GM23248 (cell line): ENCODE results near the gene RIC8B. TPM values are rescaled to one million over a fixed set of nuclear protein-coding genes. Genes with fewer than 3 reads are reported as not detected.

Source experiments
- DNase-seq: peaks from one replicate; pipeline ENCODE4 v3.0.0-alpha.2; 2015
- H2AFZ ChIP-seq: fragments of 200-600 bp; sonication (generic); 2 replicates; pipeline ENCODE4 v1.6.1; 2016; ENCODE audit warnings: antibody characterized with exemption
- H3F3A ChIP-seq: fragments of 200-600 bp; sonication (generic); 2 replicates; pipeline ENCODE4 v1.6.1; 2016; ENCODE audit warnings: mild to moderate bottlenecking, antibody characterized with exemption, mixed run types; ENCODE audit not compliant: insufficient read depth
- H3K27ac ChIP-seq: fragments of 200-600 bp; sonication (generic); 2 replicates; pipeline ENCODE4 v1.5.1; 2016; ENCODE audit warnings: mild to moderate bottlenecking
- H3K27me3 ChIP-seq: fragments of 200-600 bp; sonication (generic); replicated peaks from 2 replicates; pipeline ENCODE4 v1.6.1; 2016; ENCODE audit warnings: mild to moderate bottlenecking; ENCODE audit not compliant: insufficient read depth
- H3K36me3 ChIP-seq: fragments of 200-600 bp; sonication (generic); 2 replicates; pipeline ENCODE4 v1.6.1; 2016; ENCODE audit warnings: low read depth, mild to moderate bottlenecking
- H3K4me1 ChIP-seq: fragments of 200-600 bp; sonication (generic); 2 replicates; pipeline ENCODE4 v1.6.1; 2016; ENCODE audit warnings: mild to moderate bottlenecking; ENCODE audit not compliant: insufficient read depth
- H3K4me2 ChIP-seq: fragments of 200-600 bp; sonication (generic); one replicate; pipeline ENCODE4 v1.6.1; 2016; ENCODE audit warnings: mild to moderate bottlenecking; ENCODE audit not compliant: unreplicated experiment
- H3K4me3 ChIP-seq: fragments of 200-600 bp; sonication (generic); 2 replicates; pipeline ENCODE4 v1.5.1; 2016; ENCODE audit warnings: mild to moderate bottlenecking
- H3K79me2 ChIP-seq: fragments of 200-600 bp; sonication (generic); 2 replicates; pipeline ENCODE4 v1.6.1; 2016; ENCODE audit warnings: mild to moderate bottlenecking; ENCODE audit not compliant: insufficient read depth
- H3K9ac ChIP-seq: fragments of 200-600 bp; sonication (generic); 2 replicates; pipeline ENCODE4 v1.6.1; 2016; ENCODE audit warnings: mild to moderate bottlenecking
- H3K9me2 ChIP-seq: fragments of 200-600 bp; sonication (generic); 2 replicates; pipeline ENCODE4 v1.6.1; 2016; ENCODE audit warnings: mixed run types, mild to moderate bottlenecking, moderate library complexity; ENCODE audit not compliant: insufficient read depth
- H3K9me3 ChIP-seq: fragments of 200-600 bp; sonication (generic); one replicate; pipeline ENCODE4 v1.6.1; 2017; ENCODE audit warnings: low read depth
- H4K20me1 ChIP-seq: fragments of 200-600 bp; sonication (generic); 2 replicates; pipeline ENCODE4 v1.6.0; 2016; ENCODE audit not compliant: insufficient read depth
- EZH2 ChIP-seq: fragments of 200-600 bp; sonication (generic); IDR thresholded peaks from 2 replicates; pipeline ENCODE4 v1.6.1; 2018; ENCODE audit warnings: antibody characterized with exemption, mild to moderate bottlenecking; ENCODE audit not compliant: insufficient read depth, poor library complexity, severe bottlenecking
- EZH2phosphoT487 ChIP-seq: fragments of 200-600 bp; sonication (generic); IDR thresholded peaks from 2 replicates; pipeline ENCODE4 v1.6.1; 2018; ENCODE audit warnings: antibody characterized with exemption, moderate library complexity, mild to moderate bottlenecking, low read depth; ENCODE audit not compliant: insufficient read depth
- WGBS, 2 experiments: methylation state at CpG; one replicate each; pipeline ENCODE4 v1.1.6; 2015 to 2017; ENCODE audit warnings: low lambda C conversion rate in 2 of 2, low coverage in 1 of 2; ENCODE audit errors: missing lambda C conversion rate in 2 of 2; 5-methylcytosine and 5-hydroxymethylcytosine counted together
- in situ Hi-C: fragments of 300-500 bp; cut with MboI; formaldehyde crosslinking; loops from 2 replicates; pipeline ENCODE4 v1.15.0; 2020
- polyA plus RNA-seq: library from polyadenylated mRNA; unstranded; fragments of >200 nt; fragmentation: Nextera tagmentation; extraction: Ambion mirVana; gene quantifications from 2 replicates; pipeline ENCODE4 v1.2.1, GENCODE V29; 2016
- total RNA-seq: library from RNA; depleted of rRNA; stranded (reverse); fragments of >200 nt; shearing (Covaris generic); gene quantifications from 2 replicates; pipeline ENCODE4 v1.2.3, GENCODE V29; 2014

RIC8B gene
- total and polyA plus RNA-seq, 2 experiments from 2014 or later, result 6.8 to 7.6 TPM

DNA sequence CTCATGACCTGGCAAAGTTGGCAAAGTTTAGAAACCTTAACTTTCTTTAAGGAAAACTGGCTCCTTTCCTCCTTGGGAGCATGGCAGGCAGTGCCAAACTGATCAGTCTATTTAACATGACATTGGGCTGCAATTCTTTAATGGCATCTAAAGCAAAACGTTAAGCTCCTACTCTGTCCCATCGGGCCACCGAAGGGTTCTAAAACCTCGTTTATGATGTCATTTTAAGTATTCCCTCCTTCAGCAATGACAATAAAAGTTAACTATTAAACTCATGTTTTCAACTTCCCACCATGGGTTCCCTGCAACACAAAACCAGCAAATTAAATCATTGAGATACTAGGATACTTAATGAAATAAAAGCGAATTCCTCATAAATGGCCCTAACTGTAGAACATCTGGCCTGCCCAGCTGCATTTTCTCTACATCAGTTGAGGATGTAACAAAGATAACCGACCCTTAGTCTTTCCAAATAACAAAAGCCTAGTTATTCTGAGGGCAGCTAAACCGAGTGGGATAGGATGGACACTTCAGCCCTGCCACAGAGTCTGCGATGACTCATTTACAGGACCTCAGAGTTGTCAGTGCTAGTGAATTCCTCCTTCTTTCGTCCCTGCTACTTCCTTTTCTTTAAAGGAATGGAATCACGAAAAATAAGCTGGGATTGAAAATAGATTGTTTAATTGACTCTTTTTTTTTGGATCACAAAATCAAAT is 34.5 kb upstream of the RIC8B start:
- Histone ChIP-seq H3K36me3 (no peaks in the 10 kb centered on the region), H3K27ac (no peak overlapping the region), H4K20me1 (no peaks in the 10 kb centered on the region), H3K4me2 (no peak overlapping the region), H3F3A (no peaks in the 10 kb centered on the region), H3K4me3 (no peak overlapping the region), H3K79me2 (no peaks in the 10 kb centered on the region), H3K4me1 (no peaks in the 10 kb centered on the region), H2AFZ (no peak overlapping the region), H3K27me3 (no peaks in the 10 kb centered on the region; the same call in 1 of the 2 replicates), H3K9ac (no peak overlapping the region), H3K9me3 (no peaks in the 10 kb centered on the region), H3K9me2 (no peaks in the 10 kb centered on the region)
- peak; percentile 24 for DNase-seq
- 52% methylated on average over 10 of the region's 10 CpGs for WGBS, 2 experiments
- TF ChIP-seq EZH2phosphoT487 (no peak), EZH2 (no peak)
- in situ Hi-C loops, result no loop called here

DNA sequence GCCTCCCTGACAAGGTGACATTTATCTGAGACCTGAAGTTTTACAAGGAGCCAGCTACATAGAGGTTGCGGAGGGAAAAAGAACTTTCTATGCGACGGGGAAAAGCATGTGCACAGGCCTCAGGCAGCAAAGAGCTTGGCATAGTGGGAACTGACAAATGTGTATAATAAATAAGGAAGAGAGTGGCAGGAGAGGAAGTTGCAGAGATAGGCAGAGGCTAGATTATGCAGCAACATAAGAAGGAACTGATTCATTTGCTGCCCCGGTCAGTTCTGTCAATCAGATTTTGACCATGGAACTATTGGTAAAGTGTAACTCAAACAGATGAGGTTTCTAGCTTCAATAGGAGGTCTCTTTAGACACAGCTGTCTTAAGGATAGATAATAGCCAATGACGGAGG is 33.7 kb upstream of the RIC8B start:
- Histone ChIP-seq H2AFZ (no peak overlapping the region), H3F3A (no peaks in the 10 kb centered on the region), H3K9me2 (no peaks in the 10 kb centered on the region), H4K20me1 (no peaks in the 10 kb centered on the region), H3K4me2 (no peak overlapping the region), H3K79me2 (no peaks in the 10 kb centered on the region), H3K9me3 (no peaks in the 10 kb centered on the region), H3K27ac (no peak overlapping the region), H3K36me3 (no peaks in the 10 kb centered on the region), H3K9ac (no peak overlapping the region), H3K4me1 (no peaks in the 10 kb centered on the region), H3K27me3 (peaks cover 3% of the 10 kb centered on the region; the same call in 1 of the 2 replicates), H3K4me3 (no peak overlapping the region)
- 86 to 87% methylated on average over 5 of the region's 5 CpGs for WGBS, 2 experiments
- in situ Hi-C loops, result no loop called here
- no peak for DNase-seq
- TF ChIP-seq EZH2phosphoT487 (no peak), EZH2 (no peak)

DNA sequence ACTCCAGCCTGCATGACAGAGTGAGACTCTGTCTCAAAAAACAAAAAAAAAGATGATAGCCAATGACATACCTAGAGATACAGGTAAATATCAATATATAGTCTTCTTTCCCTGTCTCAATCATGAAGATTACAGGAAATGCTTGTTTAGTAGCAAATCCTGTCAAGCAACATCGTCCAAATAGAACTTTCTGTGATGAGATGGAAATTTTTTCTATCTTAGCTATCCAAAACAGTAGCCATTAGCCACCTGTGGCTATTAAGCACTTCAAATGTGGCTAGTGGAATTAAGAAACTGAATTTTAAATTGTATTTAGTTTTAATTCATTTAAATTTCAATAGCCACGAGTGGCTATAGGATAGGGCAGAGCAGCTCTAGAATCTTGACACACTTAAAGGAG is 33.2 kb upstream of the RIC8B start:
- 19 to 29% methylated on average over 2 of the region's 2 CpGs for WGBS, 2 experiments
- Histone ChIP-seq H3K4me3 (no peak overlapping the region), H3K27ac (no peak overlapping the region), H3K4me1 (no peaks in the 10 kb centered on the region), H3K4me2 (no peak overlapping the region), H4K20me1 (no peaks in the 10 kb centered on the region), H3F3A (no peaks in the 10 kb centered on the region), H3K9ac (no peak overlapping the region), H3K36me3 (no peaks in the 10 kb centered on the region), H2AFZ (no peak overlapping the region), H3K9me3 (no peaks in the 10 kb centered on the region), H3K79me2 (no peaks in the 10 kb centered on the region), H3K27me3 (peaks cover 3% of the 10 kb centered on the region; the same call in 1 of the 2 replicates), H3K9me2 (no peaks in the 10 kb centered on the region)
- no peak for DNase-seq
- in situ Hi-C loops, result no loop called here
- no peak for TF ChIP-seq EZH2

DNA sequence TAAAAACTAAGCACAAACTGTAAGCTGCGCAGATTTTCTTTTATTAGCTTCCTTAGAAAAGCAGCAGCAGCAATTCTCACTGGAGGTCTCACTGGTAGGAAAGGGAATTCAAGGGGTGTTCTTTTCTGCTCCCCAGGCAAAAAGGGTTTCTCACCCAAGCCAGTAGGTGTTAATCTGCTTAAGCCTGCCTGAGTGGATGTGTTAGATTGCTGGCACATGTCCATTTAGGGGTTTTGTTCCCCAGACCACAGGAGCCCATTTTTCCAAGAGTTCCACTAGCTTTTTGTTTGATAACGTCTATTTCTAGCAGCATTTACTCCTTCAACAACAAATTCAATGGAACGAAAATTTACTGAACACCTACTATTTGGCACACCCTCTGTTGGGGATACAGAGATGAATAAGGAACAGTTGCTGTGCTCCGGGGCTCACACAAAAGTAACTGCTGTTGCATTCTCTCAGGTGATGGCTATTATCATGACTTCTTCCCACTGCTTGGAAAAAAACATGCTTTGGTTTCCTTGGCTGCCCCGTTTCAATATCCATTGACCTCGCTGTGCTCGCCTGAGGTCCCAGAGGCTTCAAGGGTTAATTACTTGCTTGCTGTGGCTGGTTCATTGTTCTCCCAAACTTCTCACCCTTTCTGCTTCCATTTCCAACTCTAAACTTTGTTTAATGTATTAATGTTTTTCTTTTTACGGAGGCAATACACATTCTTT is 31.1 kb upstream of the RIC8B start:
- 49 to 50% methylated on average over 8 of the region's 8 CpGs for WGBS, 2 experiments
- Histone ChIP-seq H3K9ac (no peak overlapping the region), H4K20me1 (no peaks in the 10 kb centered on the region), H3K4me2 (no peak overlapping the region), H3K9me3 (no peaks in the 10 kb centered on the region), H3K9me2 (no peaks in the 10 kb centered on the region), H3F3A (no peaks in the 10 kb centered on the region), H3K27ac (no peak overlapping the region), H3K4me3 (no peak overlapping the region), H3K27me3 (peaks cover 3% of the 10 kb centered on the region; the same call in 1 of the 2 replicates), H2AFZ (no peak overlapping the region), H3K36me3 (no peaks in the 10 kb centered on the region), H3K79me2 (no peaks in the 10 kb centered on the region), H3K4me1 (no peaks in the 10 kb centered on the region)
- no peak for DNase-seq
- no peak for TF ChIP-seq EZH2phosphoT487
- no peak for TF ChIP-seq EZH2
- in situ Hi-C loops, result no loop called here
